ENCODE data around the gene CHD9NB. TPM values are rescaled to one million over a fixed set of nuclear protein-coding genes. Genes with fewer than 3 reads are reported as not detected.

CHD9NB gene
- polyA plus RNA-seq, 3 donors: not detected

DNA sequence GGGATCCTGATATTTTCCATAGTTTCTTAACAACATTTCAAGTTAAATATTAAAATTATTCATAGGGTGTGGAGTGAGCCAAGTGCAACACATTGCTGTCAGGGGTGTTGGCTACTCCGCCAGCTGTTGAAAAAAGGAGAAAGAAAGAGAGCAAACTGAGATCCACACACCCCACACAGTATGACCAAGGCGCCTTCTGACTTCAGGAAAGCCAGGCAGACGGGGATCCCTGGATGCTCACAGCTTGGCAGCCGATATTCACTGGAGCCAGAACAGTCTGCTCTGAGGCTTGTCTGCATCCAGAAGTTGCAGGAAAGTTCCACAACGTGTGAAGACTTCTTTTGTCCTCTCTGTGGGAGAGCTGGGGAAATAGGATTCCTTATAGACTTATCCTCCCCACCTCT is 9.3 kb downstream of the CHD9NB start:
- no peak overlapping the region for H3K9ac ChIP-seq (ENCODE audit: insufficient read depth, low read length, poor library complexity, severe bottlenecking)

DNA sequence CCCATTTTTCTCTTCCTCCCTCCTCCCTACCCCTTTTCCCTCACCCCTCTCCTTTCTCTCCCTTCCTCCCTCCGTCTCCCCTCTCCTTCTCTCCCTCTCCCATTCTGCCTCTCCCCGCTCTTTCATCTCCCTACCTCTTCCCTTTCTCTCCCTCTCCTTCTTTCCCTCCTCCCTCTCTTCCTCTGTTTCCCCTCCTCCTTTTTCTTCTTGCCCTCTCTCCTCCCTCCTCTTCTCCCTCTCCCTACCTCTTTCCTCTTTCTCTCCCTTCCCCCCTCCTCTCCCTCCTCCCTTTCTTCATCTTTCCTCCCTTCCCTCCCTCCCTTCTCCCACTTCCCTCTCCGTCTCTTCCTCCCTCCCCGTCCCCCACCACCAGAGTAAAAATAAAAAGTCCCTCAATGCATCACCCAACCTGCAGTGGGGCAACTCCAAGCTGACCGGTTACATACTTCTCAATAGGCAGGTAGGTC is 10.4 kb downstream of the CHD9NB start:
- 59% methylated on average over 2 of the region's 5 CpGs for WGBS (ENCODE audit: insufficient coverage)
- intact Hi-C loops (cut with micrococcal nuclease): no loop called here
- no peak overlapping the region for H3K4me2 ChIP-seq (replicated peaks; ENCODE audit: extremely low read depth, low read length, poor library complexity, severe bottlenecking)

More for the DNA sequence above, 9.3 kb downstream of the CHD9NB start:
- H3K9me3 ChIP-seq (replicated peaks in 1 of 2; ENCODE audit: control insufficient read depth in 1 of 2, insufficient read depth in 1 of 2, low read length in 2 of 2): no peaks in the 10 kb centered on the region
- no peak overlapping the region for H3K27ac Mint-ChIP-seq
- 94% methylated on average over 3 of the region's 5 CpGs for WGBS (ENCODE audit: insufficient coverage)
- H3K4me3 Mint-ChIP-seq: no peak overlapping the region
- H3K27me3 ChIP-seq (ENCODE audit: control insufficient read depth in 2 of 2, insufficient read depth in 2 of 2, low read length in 2 of 2): no peaks in the 10 kb centered on the region
- intact Hi-C loops (cut with micrococcal nuclease): no loop called here
- H3K79me2 ChIP-seq (ENCODE audit: insufficient read depth, low read length): no peaks in the 10 kb centered on the region
- peaks cover 6 to 11% of the 10 kb centered on the region in 2 donors for H3K4me1 ChIP-seq (ENCODE audit: control insufficient read depth in 1 of 2, insufficient read depth in 2 of 2, low read length in 2 of 2)
- TF ChIP-seq, protein P1, sequence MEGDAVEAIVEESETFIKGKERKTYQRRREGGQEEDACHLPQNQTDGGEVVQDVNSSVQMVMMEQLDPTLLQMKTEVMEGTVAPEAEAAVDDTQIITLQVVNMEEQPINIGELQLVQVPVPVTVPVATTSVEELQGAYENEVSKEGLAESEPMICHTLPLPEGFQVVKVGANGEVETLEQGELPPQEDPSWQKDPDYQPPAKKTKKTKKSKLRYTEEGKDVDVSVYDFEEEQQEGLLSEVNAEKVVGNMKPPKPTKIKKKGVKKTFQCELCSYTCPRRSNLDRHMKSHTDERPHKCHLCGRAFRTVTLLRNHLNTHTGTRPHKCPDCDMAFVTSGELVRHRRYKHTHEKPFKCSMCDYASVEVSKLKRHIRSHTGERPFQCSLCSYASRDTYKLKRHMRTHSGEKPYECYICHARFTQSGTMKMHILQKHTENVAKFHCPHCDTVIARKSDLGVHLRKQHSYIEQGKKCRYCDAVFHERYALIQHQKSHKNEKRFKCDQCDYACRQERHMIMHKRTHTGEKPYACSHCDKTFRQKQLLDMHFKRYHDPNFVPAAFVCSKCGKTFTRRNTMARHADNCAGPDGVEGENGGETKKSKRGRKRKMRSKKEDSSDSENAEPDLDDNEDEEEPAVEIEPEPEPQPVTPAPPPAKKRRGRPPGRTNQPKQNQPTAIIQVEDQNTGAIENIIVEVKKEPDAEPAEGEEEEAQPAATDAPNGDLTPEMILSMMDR (IDR thresholded peaks at IDR 0.05): no peak
- no peak for DNase-seq
- H3K4me3 ChIP-seq (replicated peaks in 1 of 3; ENCODE audit: low read depth in 2 of 3, low read length in 3 of 3): no peak overlapping the region
- no peak overlapping the region for H2AFZ ChIP-seq (ENCODE audit: insufficient read depth, low read depth, low read length, poor library complexity, severe bottlenecking)
- no peaks in the 10 kb centered on the region for H3K36me3 ChIP-seq (replicated peaks in 1 of 2; ENCODE audit: control insufficient read depth in 1 of 2, insufficient read depth in 2 of 2, low read length in 2 of 2)
- H3K4me2 ChIP-seq (replicated peaks; ENCODE audit: extremely low read depth, low read length, poor library complexity, severe bottlenecking): no peak overlapping the region
- peaks cover 0 to 4% (median 2%) of the 10 kb centered on the region in 3 donors for H3K27me3 Mint-ChIP-seq (ENCODE audit: low read depth in 3 of 3)
- H3K4me1 Mint-ChIP-seq: peaks cover 15% of the 10 kb centered on the region
- H3K36me3 Mint-ChIP-seq: no peaks in the 10 kb centered on the region
- no peak overlapping the region for H3K27ac ChIP-seq (ENCODE audit: low read depth in 1 of 2, low read length in 2 of 2)
- H3K9me3 Mint-ChIP-seq: peaks cover 0 to 3% (median 0%) of the 10 kb centered on the region in 7 donors
- H4K20me1 ChIP-seq (ENCODE audit: insufficient read depth, low read length): no peaks in the 10 kb centered on the region

More for the DNA sequence above, 10.4 kb downstream of the CHD9NB start:
- H3K36me3 ChIP-seq (replicated peaks in 1 of 2; ENCODE audit: control insufficient read depth in 1 of 2, insufficient read depth in 2 of 2, low read length in 2 of 2): no peaks in the 10 kb centered on the region
- H3K27me3 Mint-ChIP-seq (ENCODE audit: low read depth in 3 of 3): peaks cover 0 to 4% (median 2%) of the 10 kb centered on the region in 3 donors
- peaks cover 0 to 2% (median 0%) of the 10 kb centered on the region in 7 donors for H3K9me3 Mint-ChIP-seq
- H3K79me2 ChIP-seq (ENCODE audit: insufficient read depth, low read length): no peaks in the 10 kb centered on the region
- no peak overlapping the region for H3K4me3 ChIP-seq (replicated peaks in 1 of 3; ENCODE audit: low read depth in 2 of 3, low read length in 3 of 3)
- TF ChIP-seq, protein P1 (IDR thresholded peaks at IDR 0.05): no peak
- H2AFZ ChIP-seq (ENCODE audit: insufficient read depth, low read depth, low read length, poor library complexity, severe bottlenecking): no peak overlapping the region
- H3K27ac Mint-ChIP-seq: no peak overlapping the region
- H3K9me3 ChIP-seq (replicated peaks in 1 of 2; ENCODE audit: control insufficient read depth in 1 of 2, insufficient read depth in 1 of 2, low read length in 2 of 2): no peaks in the 10 kb centered on the region
- no peaks in the 10 kb centered on the region for H4K20me1 ChIP-seq (ENCODE audit: insufficient read depth, low read length)
- peaks cover 15% of the 10 kb centered on the region for H3K4me1 Mint-ChIP-seq
- peak overlapping the region; percentile 4 for H3K9ac ChIP-seq (ENCODE audit: insufficient read depth, low read length, poor library complexity, severe bottlenecking)
- H3K4me1 ChIP-seq (ENCODE audit: control insufficient read depth in 1 of 2, insufficient read depth in 2 of 2, low read length in 2 of 2): peaks cover 6 to 11% of the 10 kb centered on the region in 2 donors
- H3K27ac ChIP-seq (ENCODE audit: low read depth in 1 of 2, low read length in 2 of 2): no peak overlapping the region
- no peaks in the 10 kb centered on the region for H3K36me3 Mint-ChIP-seq
- no peak overlapping the region for H3K4me3 Mint-ChIP-seq
- no peak for DNase-seq
- H3K27me3 ChIP-seq (ENCODE audit: control insufficient read depth in 2 of 2, insufficient read depth in 2 of 2, low read length in 2 of 2): no peaks in the 10 kb centered on the region
